WTC11 (cell line): Measurements from ENCODE around the gene TTC28. TPM values are rescaled to one million over a fixed set of nuclear protein-coding genes. Genes with fewer than 3 reads are reported as not detected.

Source experiments
- ATAC-seq: fragments of 200-7000 bp; cut with Tn5 transposase; 2 replicates; pipeline ENCODE4 v1.10.0; 2021; ENCODE audit warnings: mild to moderate bottlenecking, moderate library complexity
- CTCF ChIA-PET: fragments of 300-600 bp; sonication (Branson Sonifier 250); formaldehyde crosslinking; loops from one replicate; lab custom pipeline; 2021; ENCODE audit warnings: antibody characterized with exemption; lab: Charles Lee
- POLR2A ChIA-PET: fragments of 350-600 bp; sonication (Branson Sonifier 250); formaldehyde crosslinking; loops from one replicate; lab custom pipeline; 2021; ENCODE audit warnings: antibody characterized with exemption; lab: Charles Lee
- DNase-seq: peaks from one replicate; pipeline ENCODE4 v3.0.0; 2021; ENCODE audit warnings: low spot score
- H3K27ac Mint-ChIP-seq: 2 replicates; pipeline ENCODE4 v1.8.0; 2021; ENCODE audit warnings: mixed read lengths
- H3K27me3 Mint-ChIP-seq: 2 replicates; pipeline ENCODE4 v1.8.0; 2021; ENCODE audit warnings: low read depth, mild to moderate bottlenecking, moderate library complexity, mixed read lengths
- H3K36me3 Mint-ChIP-seq: 2 replicates; pipeline ENCODE4 v1.8.0; 2021; ENCODE audit warnings: mixed read lengths
- H3K4me1 Mint-ChIP-seq: 2 replicates; pipeline ENCODE4 v1.8.0; 2022; ENCODE audit warnings: mixed read lengths
- H3K4me3 Mint-ChIP-seq: 2 replicates; pipeline ENCODE4 v1.8.0; 2021; ENCODE audit warnings: mild to moderate bottlenecking, moderate library complexity, mixed read lengths
- H3K9me3 Mint-ChIP-seq: 2 replicates; pipeline ENCODE4 v1.8.0; 2021; ENCODE audit warnings: mixed read lengths
- AR ChIP-seq: fragments of 250-450 bp; sonication (Bioruptor Pico); IDR thresholded peaks from 2 replicates; pipeline ENCODE4 v1.9.0; 2021; ENCODE audit warnings: mild to moderate bottlenecking
- GABPB1 ChIP-seq: sonication (generic); formaldehyde crosslinking; IDR thresholded peaks from 2 replicates; pipeline ENCODE4 v1.8.1; 2023; ENCODE audit warnings: mild to moderate bottlenecking, missing genetic modification reagents
- HMGA2 ChIP-seq: fragments of 250-450 bp; sonication (Bioruptor Pico); IDR thresholded peaks from 2 replicates; pipeline ENCODE4 v1.4.0; 2021; ENCODE audit warnings: mild to moderate bottlenecking, moderate library complexity
- IRF1 ChIP-seq: sonication (generic); formaldehyde crosslinking; IDR thresholded peaks from 2 replicates; pipeline ENCODE4 v1.8.0; 2023; ENCODE audit warnings: missing genetic modification reagents
- IRF2 ChIP-seq: sonication (generic); formaldehyde crosslinking; IDR thresholded peaks from 2 replicates; pipeline ENCODE4 v1.8.0; 2022; ENCODE audit warnings: low read depth, missing genetic modification reagents, borderline replicate concordance
- TCF7 ChIP-seq: sonication (generic); formaldehyde crosslinking; IDR thresholded peaks from 2 replicates; pipeline ENCODE4 v1.8.0; 2022; ENCODE audit warnings: mild to moderate bottlenecking, low read depth, missing genetic modification reagents, moderate library complexity
- TP53 ChIP-seq: sonication (generic); formaldehyde crosslinking; IDR thresholded peaks from 2 replicates; pipeline ENCODE4 v1.8.1; 2023; ENCODE audit warnings: mild to moderate bottlenecking, missing genetic modification reagents
- ZNF138 ChIP-seq: sonication (generic); formaldehyde crosslinking; conservative IDR thresholded peaks from 2 replicates; pipeline ENCODE4 v1.8.1; 2022; ENCODE audit warnings: mild to moderate bottlenecking, moderate library complexity, missing genetic modification reagents
- ZNF396 ChIP-seq: fragments of 250-450 bp; sonication (Bioruptor Pico); IDR thresholded peaks from 2 replicates; pipeline ENCODE4 v1.8.0; 2021; ENCODE audit warnings: mild to moderate bottlenecking, moderate library complexity, borderline replicate concordance
- ZNF416 ChIP-seq: fragments of 250-450 bp; sonication (Bioruptor Pico); IDR thresholded peaks from 2 replicates; pipeline ENCODE4 v1.9.0; 2021; ENCODE audit warnings: mild to moderate bottlenecking, inconsistent platforms
- ZNF425 ChIP-seq: fragments of 250-450 bp; sonication (Bioruptor Pico); conservative IDR thresholded peaks from 2 replicates; pipeline ENCODE4 v1.9.0; 2021; ENCODE audit warnings: mild to moderate bottlenecking
- total RNA-seq: library from RNA; stranded (reverse); gene quantifications from 3 replicates; pipeline ENCODE4 v1.2.3, GENCODE V29; 2021
- TF ChIP-seq, protein P1 (sequence below): sonication (generic); formaldehyde crosslinking; conservative IDR thresholded peaks from 2 replicates; pipeline ENCODE4 v1.8.1; 2023; ENCODE audit warnings: mild to moderate bottlenecking, low read depth, missing genetic modification reagents, moderate library complexity
- TF ChIP-seq, protein P2 (sequence below): sonication (generic); formaldehyde crosslinking; IDR thresholded peaks from 2 replicates; pipeline ENCODE4 v1.8.1; 2023; ENCODE audit warnings: mild to moderate bottlenecking, moderate library complexity, missing genetic modification reagents
- TF ChIP-seq, protein P3 (sequence below): sonication (generic); formaldehyde crosslinking; IDR thresholded peaks from 2 replicates; pipeline ENCODE4 v1.8.1; 2022; ENCODE audit warnings: low read depth, mild to moderate bottlenecking, moderate library complexity, missing genetic modification reagents, borderline replicate concordance
- TF ChIP-seq, protein P4 (sequence below): sonication (generic); formaldehyde crosslinking; IDR thresholded peaks from 2 replicates; pipeline ENCODE4 v1.8.0; 2022; ENCODE audit warnings: mild to moderate bottlenecking, missing genetic modification reagents

The TTC28 gene
- total RNA-seq, 1 experiment from 2014 or later = 13.0 TPM

DNA sequence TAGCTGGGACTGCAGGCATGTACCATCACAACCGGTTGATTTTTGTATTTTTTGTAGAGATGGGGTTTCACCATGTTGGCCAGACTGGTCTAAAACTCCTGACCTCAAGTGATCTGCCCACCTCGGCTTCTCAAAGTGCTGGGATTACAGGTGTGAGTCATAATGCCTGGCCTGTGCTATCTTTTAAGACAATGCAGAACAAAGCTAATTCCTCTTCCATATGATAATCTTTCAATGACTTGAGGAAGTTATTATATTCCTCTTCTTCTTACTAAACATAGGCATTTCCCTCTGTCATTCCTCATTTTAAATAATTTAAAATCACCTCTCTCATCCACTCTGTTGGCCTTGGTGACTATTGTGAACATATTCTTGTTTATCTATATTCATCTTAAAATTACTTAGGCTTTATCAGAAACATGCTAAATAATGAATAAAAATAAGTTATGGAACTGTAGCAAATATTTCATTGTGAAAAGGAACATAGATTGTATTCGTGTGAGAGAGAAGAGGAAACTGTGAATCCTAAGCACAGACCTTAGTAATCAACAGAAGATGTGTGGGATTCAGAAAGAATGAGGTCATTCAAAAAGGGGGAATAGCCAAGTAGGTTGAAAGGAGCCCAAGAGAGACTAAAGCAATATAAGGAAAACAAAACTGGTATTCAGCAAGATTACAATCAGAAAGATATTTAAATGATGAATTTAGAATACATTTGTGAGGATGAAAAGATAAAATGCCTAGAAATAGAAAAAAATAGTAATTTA lies 269.4 kb downstream of the TTC28 start (continued):
- no peak for TF ChIP-seq ZNF425
- TF ChIP-seq HMGA2 (CRISPR knock-in tag) = no peak
- TF ChIP-seq IRF2 (CRISPR knock-in tag) = no peak
- TF ChIP-seq AR = no peak

- ATAC-seq (no peak), DNase-seq (no peak)
- ChIA-PET CTCF (interaction anchor here (1.9 kb wide), 1 partner anchor 357 kb away, joined by 6 read pairs; no protein-coding TSS in a partner anchor), POLR2A (interaction anchor here (0.7 kb wide), 1 partner anchor 52 kb away, joined by 4 read pairs; no protein-coding TSS in a partner anchor)
- peaks cover 13% of the 10 kb centered on the region for H3K36me3 Mint-ChIP-seq
- H3K4me1 Mint-ChIP-seq = peaks cover 3% of the 10 kb centered on the region; the same call in 1 of the 2 replicates
- no peak for TF ChIP-seq TP53
- no peak overlapping the region for H3K4me3 Mint-ChIP-seq
- H3K27me3 Mint-ChIP-seq = no peaks in the 10 kb centered on the region
- no peak overlapping the region; the same call in 1 of the 2 replicates for H3K27ac Mint-ChIP-seq
- peaks cover 17% of the 10 kb centered on the region for H3K9me3 Mint-ChIP-seq
These were observed 270.9 kb downstream of the TTC28 start for GRCh38 chr22:28408709-28409108.

- peaks cover 13% of the 10 kb centered on the region for H3K36me3 Mint-ChIP-seq
- CTCF ChIA-PET = no interaction called here
- TF ChIP-seq, protein P1, sequence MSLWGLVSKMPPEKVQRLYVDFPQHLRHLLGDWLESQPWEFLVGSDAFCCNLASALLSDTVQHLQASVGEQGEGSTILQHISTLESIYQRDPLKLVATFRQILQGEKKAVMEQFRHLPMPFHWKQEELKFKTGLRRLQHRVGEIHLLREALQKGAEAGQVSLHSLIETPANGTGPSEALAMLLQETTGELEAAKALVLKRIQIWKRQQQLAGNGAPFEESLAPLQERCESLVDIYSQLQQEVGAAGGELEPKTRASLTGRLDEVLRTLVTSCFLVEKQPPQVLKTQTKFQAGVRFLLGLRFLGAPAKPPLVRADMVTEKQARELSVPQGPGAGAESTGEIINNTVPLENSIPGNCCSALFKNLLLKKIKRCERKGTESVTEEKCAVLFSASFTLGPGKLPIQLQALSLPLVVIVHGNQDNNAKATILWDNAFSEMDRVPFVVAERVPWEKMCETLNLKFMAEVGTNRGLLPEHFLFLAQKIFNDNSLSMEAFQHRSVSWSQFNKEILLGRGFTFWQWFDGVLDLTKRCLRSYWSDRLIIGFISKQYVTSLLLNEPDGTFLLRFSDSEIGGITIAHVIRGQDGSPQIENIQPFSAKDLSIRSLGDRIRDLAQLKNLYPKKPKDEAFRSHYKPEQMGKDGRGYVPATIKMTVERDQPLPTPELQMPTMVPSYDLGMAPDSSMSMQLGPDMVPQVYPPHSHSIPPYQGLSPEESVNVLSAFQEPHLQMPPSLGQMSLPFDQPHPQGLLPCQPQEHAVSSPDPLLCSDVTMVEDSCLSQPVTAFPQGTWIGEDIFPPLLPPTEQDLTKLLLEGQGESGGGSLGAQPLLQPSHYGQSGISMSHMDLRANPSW (CRISPR knock-in tag) = no peak
- TF ChIP-seq ZNF138 (CRISPR knock-in tag) = no peak
- TF ChIP-seq, protein P2, sequence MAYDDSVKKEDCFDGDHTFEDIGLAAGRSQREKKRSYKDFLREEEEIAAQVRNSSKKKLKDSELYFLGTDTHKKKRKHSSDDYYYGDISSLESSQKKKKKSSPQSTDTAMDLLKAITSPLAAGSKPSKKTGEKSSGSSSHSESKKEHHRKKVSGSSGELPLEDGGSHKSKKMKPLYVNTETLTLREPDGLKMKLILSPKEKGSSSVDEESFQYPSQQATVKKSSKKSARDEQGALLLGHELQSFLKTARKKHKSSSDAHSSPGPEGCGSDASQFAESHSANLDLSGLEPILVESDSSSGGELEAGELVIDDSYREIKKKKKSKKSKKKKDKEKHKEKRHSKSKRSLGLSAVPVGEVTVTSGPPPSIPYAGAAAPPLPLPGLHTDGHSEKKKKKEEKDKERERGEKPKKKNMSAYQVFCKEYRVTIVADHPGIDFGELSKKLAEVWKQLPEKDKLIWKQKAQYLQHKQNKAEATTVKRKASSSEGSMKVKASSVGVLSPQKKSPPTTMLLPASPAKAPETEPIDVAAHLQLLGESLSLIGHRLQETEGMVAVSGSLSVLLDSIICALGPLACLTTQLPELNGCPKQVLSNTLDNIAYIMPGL (CRISPR knock-in tag) = no peak
- no peak for TF ChIP-seq ZNF425
- TF ChIP-seq TCF7 (CRISPR knock-in tag) = no peak
- TF ChIP-seq ZNF416 (CRISPR knock-in tag) = no peak
- TF ChIP-seq ZNF396 = no peak
- no peak for TF ChIP-seq GABPB1 (CRISPR knock-in tag)
- TF ChIP-seq, protein P3, sequence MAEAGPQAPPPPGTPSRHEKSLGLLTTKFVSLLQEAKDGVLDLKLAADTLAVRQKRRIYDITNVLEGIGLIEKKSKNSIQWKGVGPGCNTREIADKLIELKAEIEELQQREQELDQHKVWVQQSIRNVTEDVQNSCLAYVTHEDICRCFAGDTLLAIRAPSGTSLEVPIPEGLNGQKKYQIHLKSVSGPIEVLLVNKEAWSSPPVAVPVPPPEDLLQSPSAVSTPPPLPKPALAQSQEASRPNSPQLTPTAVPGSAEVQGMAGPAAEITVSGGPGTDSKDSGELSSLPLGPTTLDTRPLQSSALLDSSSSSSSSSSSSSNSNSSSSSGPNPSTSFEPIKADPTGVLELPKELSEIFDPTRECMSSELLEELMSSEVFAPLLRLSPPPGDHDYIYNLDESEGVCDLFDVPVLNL (CRISPR knock-in tag) = no peak
- no peak for TF ChIP-seq IRF1 (CRISPR knock-in tag)
- TF ChIP-seq, protein P4, sequence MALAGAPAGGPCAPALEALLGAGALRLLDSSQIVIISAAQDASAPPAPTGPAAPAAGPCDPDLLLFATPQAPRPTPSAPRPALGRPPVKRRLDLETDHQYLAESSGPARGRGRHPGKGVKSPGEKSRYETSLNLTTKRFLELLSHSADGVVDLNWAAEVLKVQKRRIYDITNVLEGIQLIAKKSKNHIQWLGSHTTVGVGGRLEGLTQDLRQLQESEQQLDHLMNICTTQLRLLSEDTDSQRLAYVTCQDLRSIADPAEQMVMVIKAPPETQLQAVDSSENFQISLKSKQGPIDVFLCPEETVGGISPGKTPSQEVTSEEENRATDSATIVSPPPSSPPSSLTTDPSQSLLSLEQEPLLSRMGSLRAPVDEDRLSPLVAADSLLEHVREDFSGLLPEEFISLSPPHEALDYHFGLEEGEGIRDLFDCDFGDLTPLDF (CRISPR knock-in tag) = no peak
These were observed 272.0 kb downstream of the TTC28 start for GRCh38 chr22:28407645-28408044.

More at GRCh38 chr22:28407645-28408044, 272.0 kb downstream of the TTC28 start:
- Mint-ChIP-seq H3K4me1 (peaks cover 3% of the 10 kb centered on the region; the same call in 1 of the 2 replicates), H3K27me3 (no peaks in the 10 kb centered on the region), H3K4me3 (no peak overlapping the region), H3K27ac (no peak overlapping the region), H3K9me3 (peaks cover 17% of the 10 kb centered on the region)
- DNase-seq = no peak
- POLR2A ChIA-PET = no interaction called here
- no peak for ATAC-seq
